GM13976 (cell line): Measurements from ENCODE around the gene SAPCD1.
A peak's percentile ranks its signal among the peaks of the same experiment; 100 is the strongest.
"Not testable (repeated sequence)": the region's sequence is repeated elsewhere in the genome, so short reads cannot be mapped to it uniquely, and the experiment has no call there.

Source experiments
- DNase-seq: peaks from one replicate; pipeline ENCODE4 v3.0.0; 2012; ENCODE audit warnings: low spot score
- CTCF ChIP-seq: IDR thresholded peaks from 2 replicates; pipeline ENCODE4 v1.5.1; 2012; ENCODE audit warnings: borderline replicate concordance, mild to moderate bottlenecking; ENCODE audit not compliant: insufficient read depth; ENCODE audit errors: extremely low read depth, missing control alignments, control extremely low read depth
- in situ Hi-C: fragments of 300-500 bp; cut with MboI; formaldehyde crosslinking; loops from one replicate; pipeline ENCODE4 v1.12.0; 2022; ENCODE audit warnings: low sequenced_read_pairs, mixed read lengths, inconsistent platforms; ENCODE audit not compliant: unreplicated experiment

The SAPCD1 gene

DNA sequence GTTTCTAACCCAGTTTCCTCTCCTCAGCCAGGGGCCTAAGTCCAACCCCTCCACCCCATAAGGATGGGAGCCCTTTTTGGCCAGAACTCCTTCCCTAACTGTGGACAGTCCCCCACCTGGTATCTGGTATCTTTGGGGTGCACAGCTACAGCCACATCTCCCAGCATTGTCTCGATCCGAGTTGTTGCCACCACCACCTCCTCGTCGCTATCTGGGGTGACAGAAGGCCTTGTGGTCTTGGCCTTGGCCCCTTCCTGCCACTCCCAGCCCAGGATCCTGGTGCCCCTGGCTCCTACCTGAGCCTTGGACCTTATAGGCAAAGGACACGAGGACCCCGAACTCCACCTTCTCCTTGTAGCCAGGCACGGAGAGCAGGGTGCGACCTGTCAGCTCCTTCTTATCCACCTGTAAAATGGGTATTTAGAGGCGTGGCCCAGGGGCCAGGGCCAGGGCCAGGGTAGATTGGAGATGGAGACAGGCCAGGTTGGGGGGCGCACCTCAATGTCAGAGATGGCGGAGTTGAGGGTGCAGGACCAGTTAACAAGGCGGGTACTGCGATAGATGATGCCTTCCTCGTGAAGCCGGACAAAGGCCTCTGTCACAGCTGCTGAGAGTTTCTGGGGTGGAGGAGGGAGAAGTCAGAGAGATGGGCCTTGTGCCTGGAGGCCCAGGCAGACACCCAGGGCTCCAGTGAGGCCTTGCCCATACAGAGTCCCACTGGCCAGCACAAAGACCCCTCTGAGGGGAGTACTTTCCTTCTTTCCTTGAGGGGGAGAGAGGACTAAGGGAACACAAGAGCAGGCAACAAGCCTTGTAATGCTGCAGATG is 21.9 kb downstream of the SAPCD1 start:
- in situ Hi-C loops: no loop called here
- DNase-seq: no peak
- TF ChIP-seq CTCF: no peak

- TF ChIP-seq CTCF: no peak
- in situ Hi-C loops: no loop called here
Observed at GRCh38 chr6:31785475-31785874, 23.0 kb downstream of the SAPCD1 start.

DNA sequence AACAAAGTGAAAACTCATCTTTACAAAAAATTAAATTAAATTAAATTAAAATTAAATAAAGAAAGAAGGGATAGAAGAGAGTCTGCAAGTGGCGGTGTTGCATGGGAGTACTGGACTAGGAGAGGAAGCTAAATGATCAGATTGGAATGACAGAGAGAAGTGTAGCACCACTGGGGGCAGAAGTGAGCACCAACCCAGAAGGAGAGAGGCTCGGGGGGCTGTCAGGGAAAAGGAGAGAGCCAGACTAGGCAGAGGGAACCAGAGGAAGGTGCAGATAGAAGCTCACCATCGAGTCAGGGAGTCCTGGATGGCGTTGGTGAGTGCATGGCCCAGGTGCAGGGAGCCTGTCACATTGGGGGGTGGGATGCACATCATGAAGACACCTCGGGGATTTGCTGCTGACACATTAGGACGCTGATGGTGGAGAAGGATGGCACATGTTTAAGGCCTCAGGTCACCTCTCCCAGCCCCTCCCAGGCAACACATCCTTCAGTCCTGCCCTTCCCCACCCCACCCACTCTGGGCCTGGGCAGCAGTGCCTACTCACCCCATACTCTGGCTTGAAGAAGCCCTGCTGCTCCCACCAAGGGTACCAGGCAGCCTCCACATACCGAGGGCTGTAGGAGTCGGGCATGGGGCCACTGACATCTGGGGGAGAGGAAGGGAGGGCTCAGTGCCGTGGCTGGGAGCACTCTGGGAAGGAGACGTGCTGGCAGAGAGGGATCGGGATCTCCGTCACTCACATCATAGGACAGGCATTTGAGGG is 29.1 kb downstream of the SAPCD1 start:
- peak; percentile 52 for TF ChIP-seq CTCF
- in situ Hi-C loops: no loop called here
- DNase-seq: peak; percentile 68

More at GRCh38 chr6:31785475-31785874, 23.0 kb downstream of the SAPCD1 start:
- no peak for DNase-seq

GRCh38 chr6:31792090-31792374 is 29.6 kb downstream of the SAPCD1 start:
- DNase-seq: no peak
- no peak for TF ChIP-seq CTCF
- in situ Hi-C loops: no loop called here

DNA sequence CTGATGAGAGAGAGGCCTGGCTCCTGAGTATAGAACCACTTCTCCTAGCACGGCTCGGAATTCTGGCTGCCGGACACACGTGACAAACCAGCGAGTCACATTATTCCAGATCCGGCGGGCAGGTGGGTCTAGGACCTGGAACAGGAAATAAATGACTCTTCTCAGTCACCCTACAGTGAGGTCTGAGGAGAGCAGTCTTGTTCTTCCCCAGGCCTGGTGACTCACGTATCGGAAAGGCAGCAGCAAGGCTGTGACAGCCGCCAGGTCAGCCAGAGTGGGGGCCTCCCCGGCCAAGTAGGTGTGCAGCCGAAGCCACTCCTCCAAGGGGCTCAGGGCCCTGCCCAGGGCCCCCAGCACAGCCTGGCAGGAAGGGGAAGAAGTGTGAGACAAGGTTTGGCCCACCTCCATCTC is 30.3 kb downstream of the SAPCD1 start:
- in situ Hi-C loops: no loop called here
- TF ChIP-seq CTCF: no peak
- DNase-seq: peak; percentile 33

GRCh38 chr6:31793927-31794245 is 31.4 kb downstream of the SAPCD1 start:
- DNase-seq, in situ Hi-C loops: not testable (repeated sequence)

DNA sequence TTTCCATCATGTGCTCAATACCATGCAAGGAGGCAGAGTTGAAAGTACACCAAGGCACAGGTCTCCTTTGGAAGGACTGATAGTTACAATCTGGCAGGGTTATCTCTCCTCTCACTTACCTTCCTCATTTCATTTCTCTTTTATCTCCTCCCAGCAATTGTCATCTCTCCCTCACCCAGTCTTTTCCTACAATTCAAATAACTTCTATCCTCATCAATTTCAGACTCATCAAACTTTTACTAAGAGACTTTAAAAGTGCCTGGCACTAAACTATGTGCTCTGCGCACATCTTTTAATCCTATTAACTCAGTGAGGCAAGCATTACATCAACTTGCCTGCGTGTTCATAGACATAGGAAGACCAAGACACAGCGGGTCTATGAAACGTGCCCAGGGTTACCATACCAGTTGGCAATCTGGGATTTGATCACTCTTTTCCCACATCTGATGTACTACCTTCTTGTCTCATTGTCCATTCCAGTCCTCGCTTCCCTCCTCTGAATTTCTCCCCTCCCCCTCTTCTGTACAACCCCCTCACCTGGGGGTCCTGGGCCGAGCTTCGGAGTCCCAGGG is 31.9 kb downstream of the SAPCD1 start:
- TF ChIP-seq CTCF: no peak
- DNase-seq: peak; percentile 38
- in situ Hi-C loops: no loop called here
